GM19438 (cell line): ENCODE data around the gene ACAA2.

Experiments used
- ATAC-seq: cut with Tn5 transposase; IDR thresholded peaks from one replicate; pipeline ENCODE4 v1.9.1; 2021; ENCODE audit warnings: low read depth; ENCODE audit not compliant: unreplicated experiment

Gene ACAA2

GRCh38 chr18:49745045-49746014 is 68.0 kb downstream of the ACAA2 start:
- no peak for ATAC-seq

GRCh38 chr18:49744376-49745008 is 68.8 kb downstream of the ACAA2 start:
- ATAC-seq: no peak

GRCh38 chr18:49743117-49743567 is 70.2 kb downstream of the ACAA2 start:
- ATAC-seq: no peak

DNA sequence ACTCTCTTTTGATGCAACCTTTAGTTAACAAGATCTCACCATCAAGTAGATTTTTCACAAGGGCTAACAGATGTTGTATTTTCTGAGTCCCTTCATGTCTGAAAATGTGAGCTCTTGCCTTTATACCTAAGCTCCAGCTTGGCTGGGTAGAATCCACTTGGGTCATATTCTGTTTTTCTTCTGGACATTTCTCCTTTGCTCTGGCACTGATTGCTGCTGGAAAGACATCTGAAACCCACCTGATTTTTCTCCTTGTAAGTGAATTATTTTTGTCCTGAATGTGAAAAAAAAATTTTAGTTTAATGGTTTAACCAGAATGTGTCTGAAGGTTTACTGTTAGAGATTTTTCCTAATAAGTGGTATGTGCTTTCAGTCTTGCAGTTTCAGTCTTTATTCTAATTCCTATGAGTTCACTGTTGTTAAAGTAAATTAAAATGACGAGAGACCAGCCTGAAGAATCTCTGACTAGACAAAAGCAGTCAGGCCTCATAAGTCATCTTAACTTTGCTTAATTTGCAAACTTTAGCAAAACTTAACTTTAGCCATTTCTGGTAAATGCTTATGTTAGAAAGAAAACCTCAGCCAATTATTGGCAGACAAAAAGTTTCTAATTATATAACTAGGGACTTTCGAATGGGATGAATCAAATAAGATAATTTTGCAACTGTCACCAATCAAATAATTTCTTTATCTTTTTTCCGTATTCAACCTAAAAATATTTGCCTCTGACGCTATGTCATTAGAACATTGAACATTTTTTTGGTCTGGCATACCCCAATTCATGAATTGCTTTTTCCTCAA is 70.8 kb downstream of the ACAA2 start:
- no peak for ATAC-seq

DNA sequence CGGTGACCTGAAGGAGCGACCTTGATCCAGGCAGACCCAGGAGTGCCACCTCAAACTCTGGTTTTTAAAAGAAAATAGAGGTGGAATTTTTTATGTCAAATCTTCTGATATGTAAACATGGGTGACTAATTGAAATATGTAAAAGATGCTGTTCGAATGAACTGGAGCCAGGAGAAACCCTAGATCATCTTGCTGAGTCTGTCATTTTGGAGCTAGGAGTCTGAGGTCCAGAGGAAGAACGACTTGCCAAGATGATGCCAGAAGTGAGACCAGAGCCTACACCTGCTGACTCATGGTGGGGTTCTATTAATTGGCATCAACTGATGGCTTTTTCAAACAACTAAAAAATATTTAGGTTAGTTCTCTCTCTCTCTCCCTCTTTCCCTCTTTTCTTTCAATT is 74.1 kb downstream of the ACAA2 start:
- ATAC-seq: no peak

DNA sequence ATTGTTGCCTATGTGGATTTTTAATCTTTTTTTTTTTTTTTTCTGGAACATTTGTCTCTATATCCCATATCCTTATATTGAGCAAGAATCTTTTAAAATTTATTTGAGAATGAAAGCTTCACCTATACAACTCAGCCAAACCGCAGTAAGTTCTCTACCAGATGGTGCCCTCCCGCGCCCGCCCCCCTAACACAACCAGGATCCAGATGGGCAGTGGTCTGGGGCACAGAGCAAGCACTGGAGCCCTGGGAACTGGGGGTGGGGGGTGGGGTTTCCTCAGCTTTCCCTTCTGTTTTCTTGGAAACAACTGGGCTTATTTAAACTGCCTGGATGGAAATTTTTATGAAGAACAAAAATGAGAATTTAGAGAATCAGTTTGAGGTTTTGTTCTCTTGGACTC is 74.6 kb downstream of the ACAA2 start:
- no peak for ATAC-seq

DNA sequence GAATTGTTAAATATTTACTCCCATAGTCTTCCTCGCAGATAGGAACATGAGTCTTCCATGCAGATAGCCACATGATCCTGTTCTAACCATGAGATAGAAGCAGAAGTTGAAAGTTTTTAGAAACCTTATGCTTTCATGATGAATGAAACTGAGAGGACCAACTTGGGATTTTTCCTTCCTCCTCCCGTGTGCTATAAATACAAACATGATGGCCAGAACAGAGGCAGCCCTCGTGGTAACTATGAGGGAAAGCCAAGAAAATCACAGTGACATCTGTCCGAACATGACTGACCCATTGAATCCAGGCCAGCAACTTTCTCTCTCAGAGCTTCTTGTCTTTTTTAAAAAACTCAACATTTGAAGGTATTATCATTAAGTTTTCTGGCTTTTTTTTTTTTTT is 78.5 kb downstream of the ACAA2 start:
- ATAC-seq: no peak

- no peak for ATAC-seq
These were observed 79.3 kb downstream of the ACAA2 start for GRCh38 chr18:49733896-49734585.

DNA sequence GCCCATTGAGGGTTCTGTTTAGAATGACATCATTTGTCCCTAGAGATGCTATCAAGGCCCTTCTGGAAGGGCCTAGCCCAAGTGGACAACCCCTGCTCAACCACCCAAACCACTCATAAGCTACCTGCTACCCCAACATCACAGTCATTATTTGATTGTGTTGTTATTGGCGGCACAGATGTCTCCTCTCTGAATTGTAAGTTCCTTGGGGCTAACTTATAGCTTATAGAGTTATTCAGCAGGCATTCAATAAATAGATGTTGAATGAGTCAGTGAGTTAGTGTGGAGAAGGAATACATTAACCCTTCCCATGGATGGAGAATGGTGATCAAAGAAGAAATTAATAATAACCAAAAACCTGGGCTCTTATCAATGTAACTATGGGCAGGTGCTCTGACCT is 80.0 kb downstream of the ACAA2 start:
- no peak for ATAC-seq
